OCI-M1 (cell line): Measurements from ENCODE around the gene EYS.
A peak's percentile ranks its signal among the peaks of the same experiment; 100 is the strongest.
"Not testable (repeated sequence)": the region's sequence is repeated elsewhere in the genome, so short reads cannot be mapped to it uniquely, and the experiment has no call there.

Source experiments
- DNase-seq: peaks from one replicate; lab custom pipeline; 2025; lab: John Stamatoyannopoulos, UW

The EYS gene

DNA sequence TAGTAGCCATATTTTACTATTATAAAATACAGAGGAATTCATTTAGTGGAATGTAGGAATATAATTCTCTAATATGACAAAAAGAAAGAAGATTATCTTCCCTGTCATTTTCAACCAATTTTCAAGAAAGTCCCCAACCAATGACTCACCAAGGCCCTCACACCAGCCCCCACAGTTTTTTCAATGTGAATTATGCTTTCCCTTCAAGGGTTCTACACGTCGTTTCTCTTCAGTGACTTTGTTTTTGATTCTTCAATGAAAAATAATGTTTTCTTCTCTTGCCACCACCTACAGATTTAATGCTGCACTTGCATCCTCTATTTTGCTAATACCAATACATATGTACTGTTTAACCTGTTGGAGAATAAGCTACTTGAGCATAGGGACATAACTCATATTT is 1230.1 kb downstream of the EYS start:
- DNase-seq, result no peak

DNA sequence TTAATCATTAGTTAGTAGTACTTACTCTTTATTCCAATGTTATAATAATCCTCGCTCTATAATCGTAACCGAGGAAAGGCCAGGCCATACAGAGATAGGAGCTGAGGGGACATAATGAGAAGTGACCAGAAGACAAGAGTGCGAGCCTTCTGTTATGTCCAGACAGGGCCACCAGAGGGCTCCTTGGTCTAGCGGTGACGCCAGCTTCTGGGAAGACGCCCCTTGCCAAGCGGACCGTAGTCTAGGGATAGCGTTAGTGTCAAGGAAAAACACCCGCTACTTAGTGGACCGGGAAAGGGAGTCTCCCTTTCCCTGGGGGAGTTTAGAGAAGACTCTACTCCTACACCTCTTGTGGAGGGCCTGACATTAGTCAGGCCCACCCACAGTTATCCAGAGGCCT is 1237.6 kb downstream of the EYS start:
- not testable (repeated sequence) for DNase-seq

DNA sequence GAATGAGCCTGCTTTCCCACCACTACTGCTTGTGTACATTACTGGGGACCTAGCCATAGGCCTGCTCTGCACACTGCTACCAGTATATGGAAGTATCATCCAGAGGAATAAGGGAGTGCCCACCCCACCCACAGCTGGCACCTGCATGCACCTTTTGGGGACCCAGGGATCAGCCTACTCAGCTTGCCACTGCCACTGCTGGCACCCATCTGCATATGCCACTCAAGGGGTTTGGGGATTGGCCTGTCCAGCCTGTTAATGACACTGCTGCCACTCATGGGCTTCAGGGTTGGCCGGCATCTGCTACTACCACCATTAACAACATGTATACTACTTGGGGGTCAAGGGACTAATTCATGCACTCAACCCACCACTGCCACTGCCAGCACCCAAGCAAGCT is 1239.4 kb downstream of the EYS start:
- no peak for DNase-seq

DNA sequence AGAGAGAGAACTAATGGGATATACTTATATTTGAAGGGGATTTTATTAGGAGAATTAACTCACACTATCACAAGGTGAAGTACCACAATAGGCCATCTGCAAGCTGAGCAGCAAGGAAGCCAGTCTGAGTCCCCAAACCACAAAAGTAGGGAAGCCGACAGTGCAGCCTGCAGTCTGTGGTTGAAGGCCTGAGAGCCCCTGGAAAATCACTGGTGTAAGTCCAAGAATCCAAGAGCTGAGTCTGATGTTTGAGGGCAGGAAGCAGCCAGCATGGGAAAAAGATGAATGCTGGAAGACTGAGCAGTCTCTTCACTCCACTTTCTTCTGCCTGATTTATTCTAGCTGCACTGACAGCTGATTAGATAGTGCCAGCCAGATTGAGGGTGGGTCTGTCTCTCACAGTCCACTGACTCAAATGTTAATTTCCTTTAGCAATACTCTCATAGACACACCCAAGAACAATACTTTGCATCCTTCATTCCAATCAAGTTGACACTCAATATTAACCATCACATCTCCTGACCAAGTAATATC is 1247.5 kb downstream of the EYS start:
- DNase-seq, result no peak

DNA sequence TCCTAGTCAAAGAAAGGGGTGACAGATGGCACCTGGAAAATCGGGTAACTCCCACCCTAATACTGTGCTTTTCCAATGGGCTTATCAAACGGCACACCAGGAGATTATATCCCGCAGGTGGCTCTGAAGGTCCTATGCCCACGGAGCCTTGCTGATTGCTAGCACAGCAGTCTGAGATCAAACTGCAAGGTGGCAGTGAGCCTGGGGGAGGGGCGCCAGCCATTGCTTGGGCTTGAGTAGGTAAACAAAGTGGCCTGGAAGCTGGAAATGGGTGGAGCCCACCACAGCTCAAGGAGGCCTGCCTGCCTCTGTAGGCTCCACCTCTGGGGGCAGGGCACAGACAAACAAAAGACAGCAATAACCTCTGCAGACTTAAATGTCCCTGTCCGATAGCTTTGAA is 1258.9 kb downstream of the EYS start:
- not testable (repeated sequence) for DNase-seq

DNA sequence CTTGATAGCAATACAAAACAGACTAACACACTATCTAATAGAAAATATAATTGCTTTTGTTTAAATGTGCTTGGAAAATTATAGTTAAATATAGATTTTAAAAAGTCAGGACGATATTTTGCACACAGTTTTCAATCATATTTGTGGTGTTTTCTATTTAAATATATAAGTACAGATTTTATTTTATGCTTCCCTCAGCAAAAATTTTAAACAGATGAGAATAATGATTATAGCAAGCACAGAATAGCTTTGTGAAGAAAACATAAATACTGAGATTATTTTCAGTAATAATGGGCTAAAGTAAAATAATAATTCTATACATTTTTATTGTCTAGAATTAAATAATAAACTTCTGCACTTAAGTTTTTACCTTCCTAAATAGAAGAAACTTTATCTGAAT is 1262.0 kb downstream of the EYS start:
- no peak for DNase-seq

DNA sequence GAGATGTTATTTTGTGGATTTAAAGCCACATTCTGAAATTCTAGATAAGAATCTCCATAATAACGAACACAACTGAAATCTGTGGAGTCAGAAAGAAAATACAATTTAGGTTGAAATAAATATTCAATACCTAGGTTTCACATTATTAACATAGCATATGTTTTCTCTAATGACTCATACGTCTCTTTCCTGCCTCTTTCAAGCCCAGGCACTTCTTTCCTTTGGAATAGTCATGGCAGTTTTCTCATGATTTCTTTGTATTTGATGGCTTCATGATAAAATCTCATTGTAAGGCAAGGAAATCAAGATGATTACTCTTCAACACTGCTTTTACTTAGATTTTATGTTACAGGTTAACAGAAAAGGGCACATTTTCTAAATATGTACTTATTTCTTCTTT is 1267.8 kb downstream of the EYS start:
- no peak for DNase-seq

DNA sequence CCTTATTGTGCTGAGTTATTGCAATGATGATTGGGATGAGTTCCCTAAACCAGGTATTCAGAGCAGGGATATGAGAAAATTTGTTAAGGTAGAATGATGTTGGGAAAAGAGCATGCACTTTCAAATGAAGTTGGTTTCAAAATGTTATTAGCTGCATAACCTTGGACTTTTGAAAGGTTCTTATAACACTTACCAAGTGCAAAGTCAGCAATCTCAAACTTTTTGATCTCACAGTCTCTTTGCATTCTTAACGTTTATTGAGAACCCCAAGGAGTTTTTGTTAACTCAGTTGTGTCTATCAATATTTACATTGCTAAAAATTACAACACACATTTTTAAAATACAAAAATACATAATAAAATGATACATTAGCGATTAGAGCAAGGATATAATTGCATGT is 1269.0 kb downstream of the EYS start:
- DNase-seq, result no peak

DNA sequence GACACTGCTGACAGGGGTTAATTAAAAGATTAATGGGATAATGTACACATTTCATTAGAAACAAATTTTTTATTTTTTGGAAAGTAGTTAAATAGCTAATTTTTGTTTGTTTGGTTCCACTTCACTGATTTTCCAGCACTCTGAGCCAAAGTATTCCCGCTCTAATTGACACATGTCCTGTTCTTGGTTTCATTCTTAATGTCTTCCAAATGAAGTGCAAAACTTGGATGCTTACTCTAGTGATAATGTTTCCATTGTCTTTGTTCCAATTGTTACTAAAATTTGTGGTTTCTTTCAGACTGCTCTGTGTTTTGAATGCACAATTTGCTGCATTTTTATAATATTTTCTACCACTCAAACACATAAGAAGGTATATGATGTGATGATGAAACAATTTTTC is 1277.1 kb downstream of the EYS start:
- DNase-seq, result no peak

DNA sequence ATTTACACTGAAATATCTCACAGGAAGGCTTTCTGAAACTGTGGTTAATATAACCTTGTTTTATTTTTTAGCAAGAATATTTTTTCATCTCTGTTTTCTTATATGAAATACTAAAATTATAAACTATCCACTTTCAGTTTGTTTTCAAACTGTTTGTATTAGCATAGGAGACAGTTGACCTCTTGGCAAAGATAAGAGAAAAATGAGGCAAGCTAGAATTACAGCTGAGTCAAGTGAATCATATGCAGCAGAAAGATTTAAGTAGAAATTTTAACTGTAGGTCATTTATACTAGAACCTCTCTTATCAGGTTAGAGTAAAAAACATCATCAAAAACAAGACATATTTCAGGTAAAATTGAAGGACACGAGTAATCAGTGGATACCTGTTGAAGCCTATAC is 1278.8 kb downstream of the EYS start:
- peak; percentile 65 for DNase-seq

DNA sequence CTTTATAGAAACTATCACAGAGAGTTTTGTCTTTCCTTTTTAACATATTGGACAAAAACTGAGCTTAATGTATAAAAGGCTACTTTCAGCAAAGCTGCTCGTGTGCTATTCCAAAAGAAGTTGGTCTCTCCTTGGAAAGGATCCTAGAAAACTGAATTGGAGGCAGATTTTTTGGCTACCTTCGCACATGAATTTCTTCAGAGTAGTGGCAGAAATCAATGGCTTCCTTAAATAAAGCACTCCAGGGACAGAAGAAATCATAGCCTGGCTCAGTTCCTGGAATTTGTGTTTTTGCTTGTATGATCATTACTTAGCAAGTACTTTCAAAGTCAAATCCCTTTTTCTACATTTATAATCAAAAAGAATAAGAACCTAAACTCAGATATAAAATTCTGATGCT is 1291.1 kb downstream of the EYS start:
- no peak for DNase-seq

DNA sequence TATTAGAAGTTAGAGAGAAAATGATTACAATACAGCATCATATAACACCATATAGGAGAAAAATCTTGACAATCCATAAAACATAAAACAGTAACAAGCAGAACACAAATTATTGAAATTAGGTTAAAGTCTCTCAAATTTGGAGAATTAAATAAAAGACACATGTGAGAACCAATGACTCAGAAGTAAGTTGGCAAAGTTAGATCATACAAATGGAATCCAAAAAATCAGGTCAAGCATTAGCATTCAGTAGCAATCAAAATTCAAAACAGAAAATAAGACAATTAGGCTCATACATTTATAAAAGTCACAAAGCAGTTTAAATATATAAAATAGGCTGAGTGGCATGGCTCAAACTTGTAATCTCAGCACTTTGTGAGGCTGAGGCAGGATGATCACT is 1295.8 kb downstream of the EYS start:
- no peak for DNase-seq

DNA sequence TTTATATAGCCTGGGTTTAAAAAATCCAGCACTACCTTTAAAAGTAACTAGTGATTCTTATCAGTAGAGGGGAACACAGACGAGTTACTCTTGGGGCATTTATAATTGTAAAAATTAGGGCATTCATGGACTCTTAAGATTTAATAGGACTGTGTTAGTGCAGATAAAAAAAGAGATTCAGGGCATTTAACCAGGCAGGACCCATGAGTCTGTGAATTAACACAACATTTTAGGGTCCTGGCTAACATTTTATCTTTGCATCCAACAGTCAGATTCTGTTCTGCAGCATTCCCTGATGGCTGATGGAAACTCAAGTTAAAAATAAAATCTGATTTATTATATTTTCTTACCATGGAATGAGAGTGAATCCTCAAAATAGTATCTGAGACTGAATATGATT is 1297.1 kb downstream of the EYS start:
- no peak for DNase-seq

DNA sequence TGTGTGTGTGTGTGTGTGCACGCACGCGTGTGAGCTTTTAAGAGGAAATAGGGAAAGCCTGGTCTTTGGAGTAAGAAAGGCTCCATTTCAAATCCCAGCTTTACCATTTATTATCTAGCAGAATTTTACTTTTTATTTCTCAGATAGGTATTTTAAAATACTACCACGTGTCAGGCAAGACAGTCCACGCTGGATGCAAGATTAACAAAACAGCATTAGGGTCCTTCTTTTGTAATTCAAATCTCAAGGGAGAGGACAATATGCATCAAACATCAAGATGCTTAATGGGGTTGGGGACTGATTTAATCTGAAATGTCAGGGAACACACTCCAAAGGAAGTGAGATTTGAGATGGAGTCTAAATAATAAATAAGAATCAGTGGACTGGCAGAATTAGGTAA is 1302.6 kb downstream of the EYS start:
- no peak for DNase-seq

DNA sequence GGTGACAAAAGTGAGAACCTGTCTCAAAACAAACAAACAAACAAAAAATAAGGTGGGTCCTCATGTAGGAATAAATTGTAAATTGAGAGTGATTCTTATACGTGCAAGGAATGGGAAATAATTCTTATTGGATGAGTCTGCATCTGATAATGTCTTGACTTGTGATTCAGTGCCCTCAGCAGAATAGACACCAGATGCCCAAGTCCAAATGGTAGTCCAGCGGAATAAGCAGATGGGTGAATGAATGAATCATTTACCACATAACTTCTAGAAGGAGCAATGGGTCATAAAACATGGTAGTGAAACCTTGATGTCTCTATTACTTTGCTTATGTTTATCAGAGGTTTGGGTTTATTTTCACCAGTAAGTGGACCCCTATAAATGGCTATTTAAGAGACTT is 1323.7 kb downstream of the EYS start:
- DNase-seq, result no peak

DNA sequence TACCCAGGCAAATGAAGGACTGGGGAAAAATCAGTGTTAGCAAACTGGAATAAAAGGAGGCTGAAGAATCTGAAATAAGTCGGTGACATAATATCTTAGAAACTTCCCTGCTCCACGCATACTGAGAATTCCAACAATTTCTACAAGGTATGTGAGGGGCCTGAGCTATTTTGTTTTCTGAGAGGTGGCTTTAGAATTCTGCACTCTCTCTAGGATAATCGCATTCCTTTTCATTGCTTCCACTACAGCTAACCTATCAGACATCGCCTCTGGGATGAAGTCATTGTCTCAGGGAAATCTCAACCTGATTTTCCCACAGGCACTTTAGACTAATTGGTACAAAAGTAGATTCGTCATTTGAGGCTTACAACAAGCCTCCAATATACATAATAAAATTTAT is 1330.6 kb downstream of the EYS start:
- no peak for DNase-seq

DNA sequence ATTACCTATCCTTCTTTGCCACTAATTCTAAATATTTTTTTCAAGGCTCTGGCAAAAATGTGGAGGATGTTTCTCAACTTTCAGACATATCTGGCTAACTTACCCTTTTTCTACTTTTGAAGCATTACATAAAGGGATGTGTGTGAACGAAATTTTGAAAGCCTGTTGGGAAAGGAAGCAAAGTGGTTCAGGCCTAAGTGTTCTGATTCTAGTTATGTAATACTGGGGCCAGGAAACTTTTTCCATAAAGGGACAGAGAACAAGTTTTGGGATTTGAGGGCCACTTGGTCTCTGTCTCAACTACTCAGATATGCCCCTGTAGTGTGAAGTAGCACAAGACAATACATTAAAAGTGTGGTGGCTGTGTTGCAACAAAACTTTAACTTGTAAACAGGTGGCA is 1349.6 kb downstream of the EYS start:
- DNase-seq, result no peak

DNA sequence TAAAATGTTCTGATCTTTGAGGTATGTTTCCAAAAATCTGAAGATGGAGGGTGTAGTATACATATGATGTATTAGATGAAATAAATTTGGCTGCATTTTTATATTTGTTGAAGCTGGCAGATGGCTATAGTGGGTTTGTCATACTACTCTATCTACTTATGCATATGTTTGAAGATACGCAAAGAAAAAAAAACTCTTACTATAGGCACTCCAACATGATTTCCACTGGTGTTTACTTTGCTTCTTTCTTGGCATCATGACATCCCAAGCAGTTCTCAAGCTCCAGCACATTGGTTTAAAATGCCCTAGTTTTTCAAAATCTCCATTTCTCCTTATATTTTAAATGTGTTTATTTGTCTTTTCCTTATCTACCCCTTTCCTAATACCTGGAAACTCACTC is 1359.6 kb downstream of the EYS start:
- DNase-seq, result no peak

DNA sequence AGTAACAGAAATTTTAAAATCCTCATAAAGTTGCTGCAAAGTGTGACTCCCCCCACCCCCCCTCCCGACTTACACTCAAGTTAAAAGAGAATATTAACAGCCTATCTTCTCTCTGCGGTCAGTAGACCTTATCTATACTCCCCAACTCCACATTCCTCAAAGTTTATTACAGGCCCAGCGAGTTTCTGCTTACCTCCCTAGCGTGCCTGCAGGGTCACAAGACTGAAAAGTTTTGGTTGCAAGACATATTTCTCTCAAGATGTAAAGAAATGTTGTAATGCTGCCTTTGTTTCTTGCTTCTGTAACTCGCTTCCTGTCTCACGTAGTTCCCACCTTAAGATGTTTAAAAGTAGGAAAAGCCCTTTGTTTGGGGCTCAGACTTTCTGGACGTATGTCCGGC is 1371.8 kb downstream of the EYS start:
- peak; percentile 30 for DNase-seq

DNA sequence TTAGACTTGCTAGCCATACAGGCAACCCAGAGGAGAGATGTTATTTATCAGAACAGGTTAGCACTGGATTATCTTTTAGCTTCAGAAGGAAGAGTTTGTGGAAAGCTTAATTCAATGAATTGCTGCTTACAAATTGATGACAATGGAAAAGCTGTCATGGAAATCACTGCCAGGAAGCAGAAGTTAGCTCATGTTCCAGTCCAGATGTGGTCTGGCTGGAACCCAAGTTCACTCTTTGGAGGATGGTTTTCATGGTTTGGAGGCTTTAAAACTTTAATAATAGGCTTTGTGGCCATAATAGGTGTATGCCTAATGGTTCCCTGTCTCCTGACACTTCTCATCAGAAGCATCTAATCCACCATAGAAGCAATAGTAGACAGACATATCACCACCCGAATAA is 1372.4 kb downstream of the EYS start:
- DNase-seq, result no peak

DNA sequence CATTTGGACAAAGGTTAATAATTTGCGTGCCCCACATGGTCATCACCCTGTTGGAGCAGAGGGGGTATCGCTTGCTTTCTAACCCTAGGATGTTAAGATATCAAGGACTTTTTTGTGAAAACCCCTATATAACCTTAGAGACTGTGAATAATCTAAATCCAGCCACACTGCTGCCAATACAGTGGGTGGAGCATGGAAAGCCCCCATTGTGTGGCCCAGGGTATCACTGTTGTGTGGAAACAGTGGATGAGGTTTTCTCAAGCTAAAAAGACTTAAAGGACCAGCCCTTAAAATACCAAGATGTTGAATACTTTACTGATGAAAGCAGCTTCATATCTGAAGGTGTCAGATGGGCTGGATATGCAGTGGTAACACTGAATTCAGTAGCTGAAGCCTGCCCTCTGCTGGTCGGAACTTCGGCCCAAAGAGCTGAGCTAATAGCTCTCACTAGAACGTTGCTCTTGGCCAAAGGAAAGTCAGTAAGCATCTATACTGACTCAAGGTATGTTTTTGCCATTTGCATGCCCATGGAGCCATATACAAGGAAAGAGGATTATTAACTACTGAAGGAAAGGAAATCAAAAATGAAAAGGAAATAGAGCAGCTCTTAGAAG is 1376.2 kb downstream of the EYS start:
- peak; percentile 84 for DNase-seq

DNA sequence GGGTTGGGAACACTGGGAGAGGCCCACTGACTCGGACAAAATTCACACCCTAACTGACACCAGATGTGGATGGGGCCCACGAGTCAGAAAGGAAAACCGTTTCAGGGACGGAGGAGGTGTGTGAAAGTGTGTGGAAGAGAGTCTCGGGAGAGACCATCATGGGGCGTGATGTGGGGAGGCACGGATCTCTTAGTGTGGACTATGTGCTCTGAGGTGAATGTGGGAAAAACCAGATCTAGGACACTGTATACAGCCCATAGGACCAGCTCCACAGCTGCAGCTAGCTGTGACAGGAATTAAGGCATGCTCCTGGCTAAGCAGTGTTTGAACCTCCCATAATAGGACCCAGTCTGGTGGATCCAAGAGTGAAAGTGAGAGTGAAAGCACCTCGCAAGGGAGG is 1380.1 kb downstream of the EYS start:
- no peak for DNase-seq

DNA sequence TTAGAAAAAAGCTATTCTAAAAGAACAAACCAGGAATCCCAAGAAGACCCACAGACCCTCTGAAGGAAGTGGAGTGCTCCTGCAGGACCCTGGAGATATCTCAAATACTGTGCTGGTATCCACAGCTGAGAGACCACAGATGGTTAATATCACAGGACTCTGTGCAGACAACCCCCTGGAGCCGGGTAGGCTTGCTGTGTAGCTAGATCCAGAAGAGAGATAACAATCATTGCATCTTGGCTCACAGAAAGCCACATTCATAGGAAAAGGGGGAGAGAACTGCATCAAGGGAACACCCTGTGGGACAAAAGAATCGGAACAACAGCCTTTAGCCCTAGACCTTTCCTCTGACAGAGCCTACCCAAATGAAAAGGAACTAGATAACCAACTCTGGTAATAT is 1381.9 kb downstream of the EYS start:
- no peak for DNase-seq

DNA sequence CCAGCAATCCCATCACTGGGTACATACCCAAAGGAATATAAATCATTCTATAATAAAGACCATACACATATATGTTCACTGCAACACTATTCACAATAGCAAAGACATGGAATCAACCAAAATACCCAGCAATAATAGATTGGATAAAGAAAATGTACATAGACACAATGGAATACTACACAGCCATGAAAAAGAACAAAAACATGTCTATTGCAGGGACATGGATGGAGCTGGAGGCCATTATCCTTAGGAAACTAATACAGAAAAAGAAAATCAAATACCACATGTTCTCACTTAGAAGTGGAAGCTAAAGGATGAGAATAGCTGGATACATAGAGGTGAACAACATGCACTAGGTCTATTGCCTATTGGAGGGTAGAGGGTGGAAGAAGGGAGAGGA is 1396.8 kb downstream of the EYS start:
- no peak for DNase-seq
